Subcutaneous abdominal adipose tissue (tissue), 5 donors: ENCODE results near the gene ASIC3.
A peak's percentile ranks its signal among the peaks of the same experiment; 100 is the strongest.

Source experiments
- H3K27ac ChIP-seq: one replicate; pipeline ENCODE4 v1.7.0; 2013; ENCODE audit warnings: low read depth, mild to moderate bottlenecking, inconsistent platforms, low read length, moderate library complexity
- H3K27me3 ChIP-seq, 5 donors: one replicate each; pipeline ENCODE4 v1.7.0; 2013; ENCODE audit warnings: low read length in 5 of 5, inconsistent platforms in 1 of 5; ENCODE audit not compliant: control insufficient read depth in 5 of 5, insufficient read depth in 4 of 5
- H3K36me3 ChIP-seq, 5 donors: one replicate each; pipeline ENCODE4 v1.7.0; 2013; ENCODE audit warnings: low read length in 5 of 5; ENCODE audit not compliant: control insufficient read depth in 5 of 5, insufficient read depth in 5 of 5
- H3K4me1 ChIP-seq, 5 donors: one replicate each; pipeline ENCODE4 v1.7.0; 2013; ENCODE audit warnings: low read length in 5 of 5, mild to moderate bottlenecking in 3 of 5, moderate library complexity in 1 of 5; ENCODE audit not compliant: control insufficient read depth in 5 of 5, insufficient read depth in 5 of 5
- H3K4me3 ChIP-seq, 5 donors: one replicate each; pipeline ENCODE4 v1.7.0; 2013; ENCODE audit warnings: low read length in 5 of 5, low read depth in 1 of 5
- H3K9ac ChIP-seq, 5 donors: one replicate each; pipeline ENCODE4 v1.7.0; 2013; ENCODE audit warnings: low read length in 5 of 5, mild to moderate bottlenecking in 4 of 5, moderate library complexity in 3 of 5
- H3K9me3 ChIP-seq, 5 donors: one replicate each; pipeline ENCODE4 v1.7.0; 2013; ENCODE audit warnings: low read length in 5 of 5; ENCODE audit not compliant: control insufficient read depth in 5 of 5
- donor health status: healthy.
- donor health status: healthy.
- donor health status: healthy.
- donor health status: healthy.
- donor health status: healthy.

Gene ASIC3

GRCh38 chr7:151076863-151077704, 28.8 kb downstream of the ASIC3 start:
- H3K36me3 ChIP-seq, result peaks cover 0 to 48% (median 37%) of the 10 kb centered on the region in 5 donors
- H3K9ac ChIP-seq, result no peak overlapping the region
- H3K27me3 ChIP-seq, result no peaks in the 10 kb centered on the region
- H3K9me3 ChIP-seq, result no peaks in the 10 kb centered on the region
- no peak overlapping the region for H3K4me3 ChIP-seq
- no peak overlapping the region for H3K27ac ChIP-seq
- H3K4me1 ChIP-seq, result peaks cover 2 to 40% (median 35%) of the 10 kb centered on the region in 5 donors

- Histone ChIP-seq H3K9me3 (no peaks in the 10 kb centered on the region), H3K36me3 (peaks cover 0 to 41% (median 36%) of the 10 kb centered on the region in 5 donors), H3K9ac (no peak overlapping the region), H3K27me3 (no peaks in the 10 kb centered on the region), H3K4me3 (no peak overlapping the region), H3K4me1 (peaks cover 4 to 47% (median 42%) of the 10 kb centered on the region in 5 donors), H3K27ac (no peak overlapping the region)
Measured at GRCh38 chr7:151077705-151078232, 29.4 kb downstream of the ASIC3 start.

- peaks cover 0 to 41% (median 34%) of the 10 kb centered on the region in 5 donors for H3K36me3 ChIP-seq
- no peaks in the 10 kb centered on the region for H3K9me3 ChIP-seq
- H3K9ac ChIP-seq, result no peak overlapping the region
- no peak overlapping the region for H3K27ac ChIP-seq
- H3K27me3 ChIP-seq, result no peaks in the 10 kb centered on the region
- H3K4me3 ChIP-seq, result no peak overlapping the region
- H3K4me1 ChIP-seq, result peaks cover 4 to 49% (median 43%) of the 10 kb centered on the region in 5 donors
Measured at GRCh38 chr7:151078233-151079040, 30.1 kb downstream of the ASIC3 start.

GRCh38 chr7:151079199-151079910, 31.0 kb downstream of the ASIC3 start:
- Histone ChIP-seq H3K9ac (peak overlapping the region in 3 of 5 donors; percentile 65 to 91 (median 86)), H3K36me3 (peaks cover 0 to 32% (median 25%) of the 10 kb centered on the region in 5 donors), H3K4me3 (peak overlapping the region; percentile 80 to 95 (median 83)), H3K9me3 (no peaks in the 10 kb centered on the region), H3K27ac (no peak overlapping the region), H3K4me1 (peaks cover 4 to 55% (median 48%) of the 10 kb centered on the region in 5 donors), H3K27me3 (no peaks in the 10 kb centered on the region)

- H3K27me3 ChIP-seq, result no peaks in the 10 kb centered on the region
- H3K9me3 ChIP-seq, result no peaks in the 10 kb centered on the region
- H3K9ac ChIP-seq, result peak overlapping the region in 4 of 5 donors; percentile 65 to 92 (median 88)
- H3K36me3 ChIP-seq, result peaks cover 0 to 25% (median 17%) of the 10 kb centered on the region in 5 donors
- peak overlapping the region; percentile 94 for H3K27ac ChIP-seq
- peak overlapping the region; percentile 80 to 95 (median 83) for H3K4me3 ChIP-seq
- peaks cover 4 to 59% (median 49%) of the 10 kb centered on the region in 5 donors for H3K4me1 ChIP-seq
Measured at GRCh38 chr7:151080067-151080521, 31.8 kb downstream of the ASIC3 start.

- Histone ChIP-seq H3K36me3 (peaks cover 0 to 19% (median 12%) of the 10 kb centered on the region in 5 donors), H3K9ac (peak within 1 kb of the TSS in 4 of 5 donors; percentile 65 to 92 (median 88)), H3K9me3 (no peaks in the 10 kb centered on the region), H3K4me3 (peak within 1 kb of the TSS; percentile 80 to 95 (median 83)), H3K27ac (peak within 1 kb of the TSS; percentile 94), H3K4me1 (peaks cover 4 to 64% (median 54%) of the 10 kb centered on the region in 5 donors), H3K27me3 (no peaks in the 10 kb centered on the region)
Measured at GRCh38 chr7:151080522-151081169, 32.3 kb downstream of the ASIC3 start, which contains the start of gene FASTK. Gene FASTK, minus strand, starts transcription at chr7:151080809. Its CDS starts 43 bp downstream, at chr7:151080766.

- Histone ChIP-seq H3K4me3 (peak overlapping the region in 4 of 5 donors; percentile 53 to 95 (median 84)), H3K9ac (peak overlapping the region in 4 of 5 donors; percentile 65 to 86 (median 83)), H3K27me3 (no peaks in the 10 kb centered on the region), H3K4me1 (peaks cover 4 to 67% (median 58%) of the 10 kb centered on the region in 5 donors), H3K9me3 (no peaks in the 10 kb centered on the region), H3K36me3 (peaks cover 0 to 12% (median 6%) of the 10 kb centered on the region in 5 donors), H3K27ac (peak overlapping the region; percentile 94)
Measured at GRCh38 chr7:151081170-151082101, 33.1 kb downstream of the ASIC3 start.
